Superior temporal gyrus (tissue), 1 donor: ENCODE results near the gene PDE4A.
A peak's percentile ranks its signal among the peaks of the same experiment; 100 is the strongest.
"Not testable (repeated sequence)": the region's sequence is repeated elsewhere in the genome, so short reads cannot be mapped to it uniquely, and the experiment has no call there.

ENCODE experiments used
- DNase-seq: peaks from one replicate; pipeline ENCODE4 v3.0.0-alpha.2; 2016; ENCODE audit errors: extremely low spot score

PDE4A gene

GRCh38 chr19:10420444-10421239, at the start of gene PDE4A:
Gene PDE4A, plus strand, starts transcription at chr19:10420538. Its CDS starts 227 bp downstream, at chr19:10420765.
- no peak for DNase-seq

GRCh38 chr19:10372690-10373089, 47.6 kb upstream of the PDE4A start:
- no peak for DNase-seq

- DNase-seq, result no peak
Observed at GRCh38 chr19:10374931-10375330, 45.4 kb upstream of the PDE4A start.

DNA sequence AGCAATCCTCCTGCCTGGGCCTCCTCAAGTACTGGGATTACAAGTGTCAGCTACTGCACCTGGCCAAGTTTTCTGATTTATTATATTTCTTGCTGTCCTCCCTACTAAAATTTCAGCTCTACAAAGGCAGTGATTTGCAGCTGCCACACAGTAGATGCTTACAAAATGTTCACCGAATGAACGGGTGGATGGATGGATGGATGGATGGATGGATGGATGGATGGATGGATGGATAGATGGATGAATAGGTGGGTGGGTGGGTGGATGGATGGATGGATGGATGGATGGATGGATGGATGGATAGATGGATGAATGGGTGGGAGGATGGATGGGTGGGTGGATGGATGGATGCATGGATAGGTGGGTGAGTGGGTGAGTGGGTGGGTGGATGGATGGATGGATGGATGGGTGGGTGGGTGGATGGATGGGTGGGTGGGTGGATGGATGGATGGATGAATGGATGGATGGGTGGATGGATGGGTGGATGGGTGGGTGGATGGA, 43.1 kb upstream of the PDE4A start:
- DNase-seq, result not testable (repeated sequence)

- no peak for DNase-seq
Observed at GRCh38 chr19:10378124-10378523, 42.2 kb upstream of the PDE4A start.

GRCh38 chr19:10379880-10380312, 40.4 kb upstream of the PDE4A start:
- peak; percentile 10 for DNase-seq

- peak; percentile 99 for DNase-seq
Observed at GRCh38 chr19:10380313-10381102, 39.8 kb upstream of the PDE4A start, which contains the start of gene TYK2. Gene TYK2, minus strand, starts transcription at chr19:10380572. Its CDS starts 2,166 bp downstream, at chr19:10378406.

- not testable (repeated sequence) for DNase-seq
Observed at GRCh38 chr19:10383223-10383499, 37.2 kb upstream of the PDE4A start.

DNA sequence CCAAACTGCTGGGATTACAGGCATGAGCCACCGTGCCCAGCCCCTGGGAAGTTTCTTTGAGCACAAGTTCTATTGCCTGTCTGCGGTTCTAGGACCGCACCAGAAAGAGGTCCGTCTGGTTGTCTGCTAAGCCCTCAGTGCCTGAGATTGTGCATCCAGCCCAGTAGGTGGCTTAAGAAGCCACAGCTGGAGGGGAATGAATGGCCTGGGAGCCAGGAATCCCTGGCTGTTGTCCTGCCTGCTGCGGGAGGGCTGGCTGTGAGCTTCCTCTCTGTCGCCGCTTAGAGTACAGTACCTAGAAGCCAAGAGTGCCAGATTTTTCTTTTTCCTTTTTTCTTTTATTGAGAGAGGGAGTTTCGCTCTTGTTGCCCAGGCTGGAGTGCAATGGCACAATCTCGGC, 35.8 kb upstream of the PDE4A start:
- no peak for DNase-seq

GRCh38 chr19:10388957-10389356, 31.4 kb upstream of the PDE4A start:
- DNase-seq, result peak; percentile 94

- DNase-seq, result no peak
Observed at GRCh38 chr19:10389863-10390262, 30.5 kb upstream of the PDE4A start.

DNA sequence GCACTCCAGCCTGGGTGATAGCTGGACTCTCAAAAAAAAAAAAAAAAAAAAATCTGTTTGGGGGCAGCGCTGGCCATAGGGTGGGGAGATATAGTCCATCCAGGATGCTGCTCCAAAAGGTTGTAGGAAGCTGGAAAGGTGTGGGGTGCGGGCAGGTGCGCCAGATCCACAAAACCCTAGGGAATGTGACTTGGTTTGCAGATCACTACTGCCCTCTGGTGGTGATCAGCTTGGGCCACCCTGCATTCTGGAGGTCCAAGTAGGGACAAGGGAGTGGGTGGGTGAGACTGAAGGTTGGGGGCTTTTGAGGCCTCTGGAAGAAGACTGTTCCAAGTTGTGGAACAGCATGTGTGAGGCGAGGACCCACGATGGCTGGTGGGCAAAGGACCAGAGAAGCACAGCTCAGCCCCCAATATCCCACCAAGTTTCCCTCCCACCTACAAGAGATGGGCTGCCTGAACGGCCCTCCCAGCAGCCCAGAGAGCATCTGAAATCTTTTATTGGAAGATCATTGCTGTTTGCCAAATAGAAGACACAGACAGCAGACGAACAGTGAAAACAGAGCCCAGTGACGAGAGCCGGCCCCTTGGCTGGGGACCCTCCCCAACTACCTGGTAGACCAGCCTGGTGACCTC, 29.6 kb upstream of the PDE4A start:
- DNase-seq, result peak; percentile 72

GRCh38 chr19:10392120-10392519, 28.2 kb upstream of the PDE4A start:
- DNase-seq, result no peak

GRCh38 chr19:10393137-10393536, 27.2 kb upstream of the PDE4A start:
- DNase-seq, result no peak

DNA sequence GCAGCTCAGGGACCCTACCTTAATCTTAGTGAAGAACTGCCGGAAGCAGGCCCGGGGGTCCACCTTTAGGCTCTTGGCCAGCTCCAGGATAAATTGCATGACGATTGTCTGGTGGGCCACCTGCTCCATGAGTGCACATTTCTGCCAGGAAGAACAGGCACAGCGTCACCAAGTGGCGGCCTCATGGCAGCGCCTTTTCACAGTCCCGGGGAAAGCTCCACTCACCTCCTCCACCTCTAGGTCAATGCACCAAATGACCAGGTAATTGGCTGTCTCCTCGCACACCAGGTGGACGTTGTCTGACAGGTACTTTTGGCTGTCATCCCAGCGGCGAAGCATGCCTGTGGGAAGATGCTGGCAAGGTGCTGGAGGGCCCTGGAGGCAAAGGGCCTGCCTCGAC, 25.3 kb upstream of the PDE4A start:
- DNase-seq, result no peak

DNA sequence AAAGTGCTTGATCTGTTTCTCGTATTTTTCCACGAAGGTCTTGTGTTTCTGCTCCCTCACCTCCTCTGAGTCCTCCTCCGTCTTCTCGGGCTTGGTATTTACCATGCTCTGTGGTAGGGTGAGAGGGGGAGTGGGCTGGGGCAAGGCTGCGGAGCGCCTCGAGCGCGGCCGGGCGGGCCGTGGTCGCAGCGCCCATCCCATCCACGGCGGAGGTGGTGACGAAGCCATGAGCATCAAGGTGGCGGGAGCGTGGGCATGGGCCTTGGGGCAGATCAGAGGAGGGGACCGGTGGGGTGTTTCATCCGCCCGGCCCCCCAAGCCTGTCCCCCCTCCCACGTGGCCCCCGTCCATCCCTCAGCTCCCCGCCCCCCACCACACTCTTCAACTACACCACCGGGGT, 24.9 kb upstream of the PDE4A start:
- DNase-seq, result no peak

DNA sequence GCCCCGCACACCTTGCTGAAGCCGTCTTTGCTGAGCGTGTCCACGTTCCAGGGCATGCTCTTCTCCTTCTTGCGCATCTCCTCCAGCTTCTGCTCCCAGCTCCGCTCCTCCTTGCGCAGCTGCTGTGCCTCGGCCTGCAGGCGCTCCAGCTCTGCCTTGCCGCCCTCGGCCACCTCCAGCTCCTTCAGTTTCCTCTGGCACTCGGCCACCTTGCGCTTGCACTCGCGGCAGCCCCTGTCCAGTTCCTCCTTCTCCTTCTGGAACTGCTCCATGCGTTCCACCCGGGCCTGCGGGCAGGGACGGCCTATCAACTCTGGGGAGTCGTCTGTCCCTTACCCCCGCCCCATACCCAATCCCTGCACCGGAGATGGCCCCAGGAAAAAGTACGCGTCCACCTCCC, 24.4 kb upstream of the PDE4A start:
- DNase-seq, result no peak

- no peak for DNase-seq
Observed at GRCh38 chr19:10398819-10399218, 21.5 kb upstream of the PDE4A start.

- not testable (repeated sequence) for DNase-seq
Observed at GRCh38 chr19:10399340-10399739, 21.0 kb upstream of the PDE4A start.

GRCh38 chr19:10399878-10400277, 20.5 kb upstream of the PDE4A start:
- DNase-seq, result no peak

- no peak for DNase-seq
Observed at GRCh38 chr19:10402441-10403038, 17.8 kb upstream of the PDE4A start.
